HG02943 (cell line): Measurements from ENCODE around the gene SMOC2.

Experiments
- ATAC-seq: cut with Tn5 transposase; IDR thresholded peaks from one replicate; pipeline ENCODE4 v1.9.1; 2021; ENCODE audit warnings: mild to moderate bottlenecking, low read depth, moderate library complexity; ENCODE audit not compliant: unreplicated experiment

SMOC2 gene

DNA sequence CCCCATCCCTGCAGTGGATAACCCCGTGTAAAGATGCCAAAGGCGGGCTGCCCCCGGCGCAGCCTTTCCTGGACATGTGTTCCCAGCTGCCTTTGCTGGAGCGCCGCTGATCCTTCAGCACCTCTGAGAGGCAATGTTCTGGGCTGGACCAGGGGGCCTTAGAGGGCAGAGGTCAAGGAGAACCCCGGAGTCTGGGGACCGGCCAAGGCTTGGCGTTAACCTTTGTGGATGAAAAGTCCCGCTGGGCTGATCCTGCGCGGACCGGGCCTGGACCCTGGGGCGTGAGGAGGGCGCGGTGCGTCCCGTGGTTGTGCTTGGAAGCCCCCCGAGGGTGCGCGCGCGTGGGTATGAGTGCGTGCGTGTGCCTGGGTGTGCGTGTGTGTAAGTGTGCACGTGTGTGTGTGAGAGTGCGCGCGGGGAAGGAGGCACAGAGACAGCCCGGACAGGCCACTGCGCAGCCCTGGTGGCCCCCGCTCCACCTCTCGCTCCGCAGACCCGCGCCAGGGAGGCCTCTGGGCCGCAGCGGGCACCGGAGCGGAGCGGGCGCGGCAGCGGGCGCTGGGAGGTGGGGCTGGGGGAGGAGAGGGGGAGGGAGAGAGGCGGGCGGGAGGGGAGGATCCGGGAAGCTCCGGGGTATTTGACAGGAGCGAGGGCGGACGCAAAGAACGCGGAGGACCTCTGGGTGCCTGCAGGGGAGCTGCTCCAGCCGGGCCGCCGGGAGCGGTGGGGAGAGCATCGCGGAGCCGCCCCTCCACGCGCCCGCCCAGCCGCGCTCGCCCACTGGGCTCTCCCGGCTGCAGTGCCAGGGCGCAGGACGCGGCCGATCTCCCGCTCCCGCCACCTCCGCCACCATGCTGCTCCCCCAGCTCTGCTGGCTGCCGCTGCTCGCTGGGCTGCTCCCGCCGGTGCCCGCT is at the start of gene SMOC2:
TSS of gene SMOC2 (plus strand) at position 665 of the 914 bp plus-strand sequence. CDS start at position 852, 187 bp downstream.
- no peak for ATAC-seq

DNA sequence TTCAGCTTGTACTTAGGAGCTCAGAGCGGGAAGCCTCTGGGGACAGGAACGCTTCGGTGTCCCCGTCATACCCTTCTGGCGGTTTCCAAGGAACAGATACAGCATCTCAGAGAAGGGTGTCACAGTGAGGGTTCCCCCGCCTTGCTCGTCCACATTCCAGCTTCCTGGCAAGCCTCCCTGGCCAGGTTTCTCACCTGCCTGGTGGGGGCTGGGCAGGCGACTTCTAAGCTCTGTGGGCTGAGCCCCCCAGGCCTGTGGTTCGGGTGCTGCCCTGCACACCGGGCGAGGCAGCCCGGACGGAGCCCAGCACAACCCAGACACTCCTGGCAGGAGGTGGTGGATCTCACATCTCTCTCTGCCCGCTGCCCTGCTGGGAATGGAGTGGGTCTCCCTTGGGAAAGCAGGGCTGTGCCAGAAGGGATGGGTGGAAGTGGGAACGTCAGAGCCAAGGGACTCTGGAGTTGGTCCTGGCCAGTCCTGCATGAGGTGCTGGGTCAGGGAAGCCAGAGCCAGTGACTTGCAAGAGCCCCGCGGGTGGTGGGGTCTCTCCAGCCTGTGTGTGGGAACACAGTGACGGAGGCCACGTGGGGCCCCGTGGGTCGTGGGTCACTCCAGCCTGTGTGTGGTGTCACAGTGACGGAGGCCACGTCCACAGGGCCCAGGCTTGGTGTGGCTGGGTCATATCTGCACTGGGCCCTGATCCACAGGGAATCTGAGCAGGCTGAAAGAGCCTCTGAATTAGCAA is 47.7 kb upstream of the SMOC2 start:
- ATAC-seq = no peak

GRCh38 chr6:168394606-168395005 is 46.4 kb upstream of the SMOC2 start:
- ATAC-seq = no peak

GRCh38 chr6:168395983-168396382 is 45.0 kb upstream of the SMOC2 start:
- no peak for ATAC-seq

DNA sequence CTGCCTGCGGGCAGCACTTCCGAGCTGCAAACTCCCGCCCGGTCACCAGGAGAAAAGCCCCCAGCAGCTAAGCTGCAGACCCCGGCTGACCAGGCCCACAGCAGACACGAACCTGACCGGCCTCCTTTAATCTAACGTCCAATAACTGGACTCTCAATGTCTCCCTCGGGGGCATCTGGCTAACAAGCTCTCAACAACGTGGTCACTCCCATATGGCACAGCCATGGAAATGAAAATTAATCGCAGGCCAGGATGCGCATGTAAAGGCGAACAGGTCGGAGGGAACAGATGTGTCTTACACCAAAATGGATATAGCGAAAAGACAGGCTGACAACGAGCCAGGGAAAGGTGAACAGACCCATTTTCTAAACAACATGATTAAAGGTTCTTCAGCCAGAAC is 44.4 kb upstream of the SMOC2 start:
- no peak for ATAC-seq

DNA sequence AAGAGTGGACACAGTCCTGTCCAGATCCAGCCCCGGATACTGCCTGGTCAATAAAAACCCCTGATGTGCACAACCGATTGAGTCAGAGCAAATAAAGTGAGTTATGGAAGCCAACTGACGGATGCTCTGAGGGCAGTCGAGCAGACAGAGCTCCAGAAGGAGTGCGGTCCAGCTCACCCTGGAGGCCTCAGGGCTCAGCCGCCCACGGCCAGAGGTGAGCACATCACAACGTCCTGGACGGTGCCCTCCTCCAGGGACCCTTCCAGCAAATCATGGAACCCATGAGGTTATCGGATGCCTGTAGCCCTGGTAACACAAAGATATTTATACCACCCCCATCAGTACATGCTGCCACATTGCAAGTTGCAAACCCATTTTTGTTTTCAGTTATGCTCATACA is 44.0 kb upstream of the SMOC2 start:
- ATAC-seq = no peak

DNA sequence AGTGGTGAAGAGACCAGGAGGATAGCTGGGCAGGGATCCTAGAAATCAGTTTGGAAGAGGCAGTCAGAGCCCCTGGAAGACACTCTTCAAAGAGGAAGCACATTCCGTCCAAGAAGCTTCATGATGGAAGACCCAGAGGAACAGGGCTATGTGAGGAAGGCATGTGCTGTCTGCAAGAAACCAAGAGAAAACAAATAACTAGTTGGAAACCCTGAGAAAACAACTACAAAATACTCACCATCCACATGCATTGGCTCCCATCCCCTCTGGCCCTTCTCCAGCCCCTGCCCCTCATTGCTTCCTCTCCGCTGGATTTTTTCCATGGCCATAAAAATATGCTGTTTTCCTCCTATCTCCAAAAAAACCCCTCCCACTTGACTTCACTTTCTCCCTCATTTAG is 40.9 kb upstream of the SMOC2 start:
- no peak for ATAC-seq

DNA sequence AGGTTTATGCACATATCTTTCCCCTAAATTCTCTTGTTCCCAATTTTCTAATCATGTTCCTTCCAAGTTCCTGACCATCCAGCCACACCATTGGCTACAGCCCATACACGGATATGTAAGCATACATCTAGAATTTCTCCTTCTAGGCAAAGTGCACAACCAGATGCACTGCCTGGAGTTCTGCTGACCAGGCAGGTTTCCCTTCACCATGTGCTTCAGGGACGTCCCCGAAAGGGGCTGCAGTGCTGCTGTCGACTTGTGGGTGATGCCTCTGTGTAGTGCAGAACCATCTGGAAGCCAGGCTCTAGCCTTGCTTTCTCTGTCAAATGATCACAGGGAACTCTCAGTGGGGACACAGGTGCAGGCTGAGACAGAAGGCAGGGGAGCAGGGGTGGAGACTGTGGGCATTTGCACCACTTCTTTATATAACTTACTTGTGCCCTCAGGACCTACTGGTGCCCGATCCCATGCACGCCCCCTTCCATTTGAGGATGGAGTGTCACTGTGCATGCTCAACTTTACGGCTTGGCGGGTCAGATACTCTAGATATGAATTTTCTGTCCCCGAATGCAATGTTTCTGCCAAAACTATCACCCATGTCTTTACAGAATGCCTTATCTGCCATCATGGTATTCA is 37.5 kb upstream of the SMOC2 start:
- no peak for ATAC-seq

- no peak for ATAC-seq
Observed at GRCh38 chr6:168404560-168404959, 36.4 kb upstream of the SMOC2 start.

- no peak for ATAC-seq
Observed at GRCh38 chr6:168407842-168408241, 33.1 kb upstream of the SMOC2 start.

- no peak for ATAC-seq
Observed at GRCh38 chr6:168408504-168409136, 32.4 kb upstream of the SMOC2 start.

DNA sequence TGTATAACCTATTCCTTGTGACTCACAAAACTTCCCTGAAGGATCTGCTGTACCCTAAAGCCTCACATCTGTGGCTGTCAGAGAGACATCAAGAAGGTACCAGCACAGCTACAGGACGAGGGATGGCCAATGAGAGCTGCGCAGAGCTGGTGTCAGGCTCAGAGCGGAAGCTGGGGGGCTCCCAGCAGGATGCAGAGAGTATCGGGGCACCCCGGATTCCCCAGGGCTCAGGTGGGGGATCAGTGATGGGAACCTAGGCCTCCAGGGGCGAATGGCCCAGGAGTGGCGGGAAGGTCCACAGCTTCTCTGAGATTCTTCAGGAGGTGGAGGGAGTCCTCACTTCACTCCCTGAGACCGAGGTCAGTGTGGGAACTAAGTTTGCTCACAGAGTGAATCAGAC is 30.9 kb upstream of the SMOC2 start:
- ATAC-seq = no peak

GRCh38 chr6:168410554-168411011 is 30.4 kb upstream of the SMOC2 start:
- ATAC-seq = no peak

DNA sequence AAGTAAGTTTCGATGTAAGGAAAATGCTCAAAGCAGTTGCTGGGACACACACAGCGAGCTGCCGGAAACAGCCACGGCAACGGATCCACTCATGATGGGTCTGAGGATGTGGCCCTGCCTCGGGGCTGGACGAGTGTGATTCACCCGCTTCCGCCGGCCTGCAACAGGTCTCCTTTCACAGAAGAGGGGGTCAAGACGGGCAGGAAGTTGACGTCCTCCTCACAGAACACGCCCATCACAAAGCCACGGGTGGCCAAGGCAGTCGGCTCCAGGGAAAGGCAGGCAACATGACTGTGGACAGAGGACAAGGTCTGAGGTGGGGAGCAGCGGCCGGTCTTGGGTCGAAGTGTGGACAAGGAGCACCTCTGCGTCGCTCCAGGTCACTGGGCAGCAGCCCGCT is 29.9 kb upstream of the SMOC2 start:
- no peak for ATAC-seq

DNA sequence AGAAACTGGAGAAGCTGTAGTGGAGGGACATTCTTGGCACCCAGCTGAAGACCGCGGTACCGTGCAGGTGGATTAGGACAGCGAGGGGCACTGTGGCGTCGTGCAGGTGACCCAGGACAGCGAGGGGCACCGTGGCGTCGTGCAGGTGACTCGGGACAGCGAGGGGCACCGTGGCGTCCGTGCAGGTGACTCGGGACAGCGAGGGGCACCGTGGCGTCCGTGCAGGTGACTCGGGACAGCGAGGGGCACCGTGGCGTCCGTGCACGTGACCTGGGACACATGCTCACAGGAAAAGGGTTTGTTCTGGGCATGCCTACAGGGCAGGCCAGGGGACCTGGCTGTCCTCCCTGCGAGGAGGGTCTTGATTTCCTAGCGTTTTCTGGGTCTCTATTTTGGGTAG is 29.2 kb upstream of the SMOC2 start:
- ATAC-seq = no peak

DNA sequence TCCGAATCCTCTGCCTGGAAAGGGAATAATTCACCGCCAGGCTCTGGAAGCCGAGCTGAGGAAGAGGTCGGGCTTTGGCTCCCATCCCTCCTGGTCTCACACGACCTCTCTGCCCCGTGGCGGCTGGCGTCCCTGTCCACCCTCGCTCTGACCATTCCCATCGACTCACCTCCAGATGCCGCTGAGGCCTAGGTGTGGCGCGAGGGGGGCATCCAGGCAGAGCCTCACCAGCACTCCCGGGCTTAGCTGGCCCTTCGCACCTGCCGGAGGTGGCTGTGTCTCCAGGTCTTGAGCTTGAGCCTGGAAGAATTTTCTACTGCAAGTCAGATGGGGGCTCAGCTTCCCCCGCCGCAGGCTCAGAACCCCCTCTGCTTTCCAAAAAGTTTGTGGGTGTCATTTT is 28.5 kb upstream of the SMOC2 start:
- no peak for ATAC-seq

GRCh38 chr6:168413018-168413720 is 27.8 kb upstream of the SMOC2 start:
- no peak for ATAC-seq

DNA sequence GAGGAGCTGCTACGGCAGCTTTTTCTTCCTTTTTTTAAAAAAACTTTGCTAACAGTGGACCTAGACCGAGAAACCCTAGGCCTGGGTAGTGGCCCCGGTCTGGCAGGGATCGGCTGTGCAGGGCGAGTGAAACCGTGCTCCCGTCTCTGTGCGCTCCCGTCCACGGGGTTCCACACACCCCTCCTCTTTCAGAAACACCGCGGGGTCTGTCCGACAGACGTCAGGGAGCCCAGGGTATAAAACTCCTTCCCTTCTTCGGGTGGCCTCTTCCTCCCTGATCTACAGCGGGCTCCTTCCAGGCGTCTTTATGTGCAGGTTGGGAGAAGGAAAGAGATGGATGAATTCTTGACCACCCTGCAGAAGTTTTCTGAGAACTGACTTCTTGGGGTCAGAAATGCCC is 27.1 kb upstream of the SMOC2 start:
- no peak for ATAC-seq

GRCh38 chr6:168414336-168415097 is 26.5 kb upstream of the SMOC2 start:
- no peak for ATAC-seq
